ENCODE data around the gene GLRA2.

- TF ChIP-seq CTCF (IDR thresholded peaks at IDR 0.05; ENCODE audit: insufficient read depth, low read length): no peak
- no peak for TF ChIP-seq REST (IDR thresholded peaks at IDR 0.05; ENCODE audit: insufficient replicate concordance, low read depth)
- no peak for TF ChIP-seq POLR2AphosphoS5 (IDR thresholded peaks at IDR 0.05; ENCODE audit: low read depth)
Observed at GRCh38 chrX:14698790-14699189, 169.5 kb downstream of the GLRA2 start.

Data from HL-60 (cell line).